Fibroblast of mammary gland (primary cell): ENCODE measurements around the gene MYO1F.
A peak's percentile ranks its signal among the peaks of the same experiment; 100 is the strongest.

ENCODE experiments used
- DNase-seq: peaks from one replicate; pipeline ENCODE4 v3.0.0-alpha.2; 2010; ENCODE audit warnings: low read depth
- H3K4me3 ChIP-seq: 2 replicates; pipeline ENCODE4 v1.5.1; 2011; ENCODE audit warnings: low read depth, mild to moderate bottlenecking, low read length, moderate library complexity; ENCODE audit not compliant: control insufficient read depth
- CTCF ChIP-seq: conservative IDR thresholded peaks from 2 replicates; pipeline ENCODE4 v1.5.1; 2011; ENCODE audit warnings: low read depth, low read length, inconsistent platforms; ENCODE audit not compliant: control insufficient read depth, insufficient read depth

Gene MYO1F

DNA sequence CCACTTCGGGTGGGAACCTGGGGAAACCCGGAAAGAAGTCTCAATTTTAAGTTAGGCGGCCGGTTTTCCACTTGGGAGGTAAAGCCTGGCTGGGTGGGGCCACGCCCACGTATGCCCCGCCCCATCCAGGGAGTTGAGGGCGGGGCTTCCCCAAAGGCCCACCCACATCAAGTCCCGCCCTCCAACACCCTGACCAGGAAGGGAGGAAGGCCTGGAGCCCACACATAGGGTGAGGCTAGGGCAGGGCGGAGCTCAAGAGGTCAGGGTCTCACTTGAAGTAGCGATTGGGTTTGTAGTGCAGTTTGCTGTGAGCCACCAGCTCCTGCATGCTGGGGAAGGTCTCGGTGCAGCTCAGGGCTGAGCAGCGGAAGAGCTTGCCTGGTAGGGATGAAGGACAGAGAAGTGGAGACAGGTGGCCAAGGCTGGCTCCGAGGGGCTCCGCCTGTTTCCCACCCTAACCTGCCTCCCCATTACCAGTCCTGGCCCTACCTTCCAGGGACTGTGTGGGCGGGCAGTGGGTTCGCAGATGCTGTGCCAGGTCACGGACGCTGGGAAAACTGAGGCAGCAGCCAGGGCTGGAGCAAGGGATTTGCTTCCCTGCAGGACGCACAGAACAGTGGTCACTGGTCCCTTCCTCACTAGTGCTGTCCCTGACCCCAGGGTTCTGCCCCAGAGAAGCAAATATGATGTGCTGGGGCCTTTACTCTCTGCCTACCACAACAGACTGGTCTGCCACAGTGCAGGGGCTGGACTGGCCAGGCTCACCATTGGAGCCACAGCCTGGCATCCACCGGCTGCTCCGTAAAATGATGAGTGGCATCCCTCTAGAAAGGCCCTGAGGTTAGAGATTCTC, 64.9 kb downstream of the MYO1F start:
- TF ChIP-seq CTCF: no peak
- no peak overlapping the region for H3K4me3 ChIP-seq
- DNase-seq: peak; percentile 31

DNA sequence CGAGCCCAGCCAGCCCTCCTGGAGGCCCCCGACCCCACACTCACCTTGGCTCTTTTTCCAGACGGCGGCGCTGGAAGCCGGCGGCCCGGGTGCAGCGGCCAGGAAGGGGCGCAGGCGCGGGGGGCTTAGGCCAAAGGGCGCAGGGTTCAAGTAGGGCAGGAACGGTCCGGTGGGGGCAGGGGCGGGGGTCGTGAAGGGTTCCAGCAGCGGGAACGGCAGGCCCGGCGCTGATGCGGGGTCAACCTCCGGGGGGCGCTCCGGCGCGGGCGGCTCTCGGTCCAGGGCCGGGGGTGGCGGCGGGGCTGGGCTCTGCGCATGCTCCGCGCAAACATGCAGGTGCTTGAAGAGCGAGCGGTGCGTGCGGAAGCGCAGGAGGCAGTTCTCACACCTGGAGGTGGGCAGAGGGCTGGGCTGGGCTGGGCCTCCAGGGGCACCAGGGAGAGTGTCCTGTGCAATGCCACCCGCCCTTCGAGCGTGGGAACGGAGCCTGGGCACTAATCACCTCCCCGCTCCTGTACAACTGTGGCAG, 65.6 kb downstream of the MYO1F start:
- TF ChIP-seq CTCF: no peak
- H3K4me3 ChIP-seq: no peak overlapping the region
- DNase-seq: no peak

DNA sequence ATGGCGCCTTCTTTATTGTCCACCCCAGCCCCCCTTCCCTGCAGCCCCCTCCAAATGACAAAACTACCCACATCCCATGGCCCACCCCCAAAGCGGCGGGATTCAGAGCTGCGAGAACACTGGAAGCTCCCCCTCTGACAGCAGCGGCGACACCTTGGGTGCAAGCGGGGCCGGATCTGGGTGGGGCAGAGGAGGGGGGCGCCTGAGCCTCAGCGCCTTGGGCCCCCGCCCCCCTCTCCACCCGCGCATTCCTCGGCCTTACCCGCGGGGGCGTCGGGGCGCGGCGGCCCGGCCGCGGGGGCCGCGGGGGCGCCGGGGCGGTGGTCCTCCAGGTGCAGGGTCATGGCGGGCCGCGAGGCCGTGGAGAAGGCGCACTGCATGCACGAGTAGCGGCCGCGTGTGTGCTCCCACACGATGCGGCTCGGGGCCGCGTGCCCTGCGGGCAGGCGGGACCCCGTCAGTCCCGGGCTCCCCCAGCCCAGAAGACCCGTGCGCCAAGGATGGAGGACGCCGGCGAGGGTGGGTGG, 66.6 kb downstream of the MYO1F start:
- DNase-seq: no peak
- H3K4me3 ChIP-seq: no peak overlapping the region
- no peak for TF ChIP-seq CTCF

DNA sequence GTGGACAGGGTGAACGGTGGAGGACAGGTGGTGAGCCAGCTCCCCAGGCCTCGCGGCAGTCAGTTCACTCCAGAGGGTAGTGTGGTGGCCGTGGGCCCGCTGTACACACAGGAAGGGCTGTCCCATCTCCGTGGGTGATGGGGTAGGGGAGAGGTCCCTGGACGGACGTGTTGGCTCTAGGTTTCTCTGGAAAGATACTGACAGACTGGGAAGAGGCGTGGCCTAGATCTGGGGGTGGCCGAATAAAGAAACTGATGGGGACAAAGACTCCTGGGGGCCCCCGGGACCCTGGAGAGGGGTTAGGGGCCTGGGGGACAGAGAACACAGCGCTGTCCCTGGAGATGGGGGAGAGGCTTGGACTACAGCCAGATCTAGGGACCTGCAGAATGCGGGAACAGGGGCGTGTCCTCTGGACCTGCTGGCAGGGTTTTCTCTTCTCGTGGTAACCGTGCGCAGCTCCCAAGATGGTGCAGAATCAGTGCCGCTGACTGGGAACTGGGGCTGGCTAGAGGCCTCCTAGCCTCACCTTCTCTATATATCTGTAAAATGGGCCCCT, 70.8 kb downstream of the MYO1F start:
- no peak for TF ChIP-seq CTCF
- DNase-seq: no peak
- peak overlapping the region; percentile 53 for H3K4me3 ChIP-seq

GRCh38 chr19:8505680-8506401, 71.4 kb downstream of the MYO1F start:
- peak; percentile 64 for TF ChIP-seq CTCF
- H3K4me3 ChIP-seq: peak overlapping the region; percentile 53
- DNase-seq: peak; percentile 51

DNA sequence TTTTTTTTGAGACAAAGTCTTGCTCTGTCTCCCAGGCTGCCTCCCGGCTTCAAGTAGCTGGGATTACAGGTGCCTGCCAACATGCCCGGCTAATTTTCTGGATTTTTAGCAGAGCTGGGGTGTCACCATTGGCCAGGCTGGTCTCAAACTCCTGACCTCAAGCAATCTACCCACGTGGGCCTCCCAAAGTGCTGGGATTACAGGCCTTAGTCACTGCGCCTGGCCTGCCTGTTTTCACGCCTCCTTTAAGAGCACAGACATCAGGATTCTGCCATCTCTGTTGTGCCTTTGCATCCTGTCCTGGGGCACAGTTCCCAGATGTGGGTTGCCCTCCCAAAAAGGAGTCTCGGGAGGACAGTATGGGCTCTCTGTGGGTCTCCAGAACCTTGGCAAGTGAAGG, 72.3 kb downstream of the MYO1F start:
- H3K4me3 ChIP-seq: no peak overlapping the region
- TF ChIP-seq CTCF: no peak
- no peak for DNase-seq
